ENCODE measurements around the gene MSI2.
A peak's percentile ranks its signal among the peaks of the same experiment; 100 is the strongest.

Gene MSI2

GRCh38 chr17:57551321-57552079, 295.2 kb downstream of the MSI2 start:
- H3F3A ChIP-seq (ENCODE audit: insufficient read depth), result peaks cover 15% of the 10 kb centered on the region
- H4K20me1 ChIP-seq (ENCODE audit: low read depth, low read length), result no peaks in the 10 kb centered on the region
- H3K9me3 ChIP-seq (ENCODE audit: insufficient read depth, low read length), result no peaks in the 10 kb centered on the region
- peak overlapping the region; percentile 41 for H3K4me3 ChIP-seq (ENCODE audit: insufficient read depth, low read length, poor library complexity, severe bottlenecking)
- peak overlapping the region; percentile 95 for H3K27ac ChIP-seq (ENCODE audit: low read depth, low read length)
- no peaks in the 10 kb centered on the region for H3K36me3 ChIP-seq (ENCODE audit: low read length)
- no peaks in the 10 kb centered on the region for H3K27me3 ChIP-seq (ENCODE audit: low read length)
- H3K9me2 ChIP-seq (replicated peaks; ENCODE audit: insufficient read depth, low read length), result no peaks in the 10 kb centered on the region
- H3K4me2 ChIP-seq (ENCODE audit: low read depth, low read length, poor library complexity, severe bottlenecking), result peak overlapping the region; percentile 75
- no peak overlapping the region for H2AFZ ChIP-seq (ENCODE audit: low read depth, low read length, severe bottlenecking)
- H3K79me2 ChIP-seq (ENCODE audit: insufficient read depth, low read length), result peaks cover 18% of the 10 kb centered on the region; the same call in 1 of the 2 replicates
- peak overlapping the region; percentile 58 for H3K9ac ChIP-seq (ENCODE audit: low read length)
- TF ChIP-seq EZH2phosphoT487 (conservative IDR thresholded peaks at IDR 0.05; ENCODE audit: low read length) (no peak), CTCF (IDR thresholded peaks at IDR 0.05; ENCODE audit: insufficient read depth, low read length, poor library complexity, severe bottlenecking) (no peak)

DNA sequence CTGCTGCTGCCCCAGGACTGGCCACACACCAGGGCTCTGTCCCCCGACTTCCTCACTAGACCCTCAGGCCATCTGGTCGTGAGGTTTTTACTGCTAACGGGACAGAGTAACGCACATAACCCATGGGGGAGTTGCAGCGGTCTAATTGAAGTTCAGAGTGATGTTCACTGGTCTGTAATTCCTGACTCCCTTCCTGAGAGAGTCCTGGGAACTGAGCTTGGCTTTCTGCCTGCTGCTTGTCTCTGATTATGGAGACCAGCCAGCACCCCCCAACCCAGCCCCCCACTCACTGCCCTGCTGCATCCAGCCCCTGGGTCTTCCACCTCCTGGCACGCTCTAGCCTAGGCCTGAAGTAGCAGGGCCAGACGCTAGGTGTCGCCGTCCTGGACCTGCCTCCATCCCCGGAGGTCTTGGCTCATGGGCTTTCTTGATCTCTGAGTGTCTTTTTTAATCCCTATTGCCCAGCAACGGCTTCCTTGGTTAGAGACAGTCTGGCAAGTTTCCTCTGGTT, 295.8 kb downstream of the MSI2 start:
- H3K9me3 ChIP-seq (ENCODE audit: insufficient read depth, low read length), result no peaks in the 10 kb centered on the region
- H3K4me3 ChIP-seq (ENCODE audit: insufficient read depth, low read length, poor library complexity, severe bottlenecking), result peak overlapping the region; percentile 41
- H3K27ac ChIP-seq (ENCODE audit: low read depth, low read length), result peak overlapping the region; percentile 95

DNA sequence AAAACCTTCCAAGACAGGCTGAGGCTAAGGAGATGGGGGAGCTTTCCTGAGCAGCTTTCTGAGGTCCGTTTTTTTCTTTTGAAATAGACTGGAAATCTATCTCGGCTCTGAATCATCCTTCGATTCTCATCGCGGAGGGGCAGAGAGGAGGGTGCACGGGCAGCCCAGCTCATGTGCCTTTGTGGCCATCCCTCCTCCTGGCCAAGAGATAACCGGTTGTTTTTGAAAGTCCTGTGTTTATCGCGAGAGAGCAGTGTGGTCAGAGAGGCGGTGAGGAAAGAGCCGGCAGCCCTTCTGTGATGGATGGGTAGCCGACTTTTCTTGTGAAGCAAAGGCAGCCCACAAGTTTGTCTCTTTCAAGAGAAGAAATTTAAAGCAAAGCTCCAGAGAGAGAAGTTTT, 297.2 kb downstream of the MSI2 start:
- Histone ChIP-seq H3K27me3 (ENCODE audit: low read length) (no peaks in the 10 kb centered on the region), H3K9me2 (replicated peaks; ENCODE audit: insufficient read depth, low read length) (no peaks in the 10 kb centered on the region), H3K27ac (ENCODE audit: low read depth, low read length) (0 out of 2 replicates have a peak overlapping the region, but pooled peaks have one; percentile 95), H4K20me1 (ENCODE audit: low read depth, low read length) (no peaks in the 10 kb centered on the region), H3K9me3 (ENCODE audit: insufficient read depth, low read length) (no peaks in the 10 kb centered on the region), H3K36me3 (ENCODE audit: low read length) (no peaks in the 10 kb centered on the region), H3K4me2 (ENCODE audit: low read depth, low read length, poor library complexity, severe bottlenecking) (no peak overlapping the region), H2AFZ (ENCODE audit: low read depth, low read length, severe bottlenecking) (no peak overlapping the region), H3K9ac (ENCODE audit: low read length) (no peak overlapping the region), H3K4me3 (ENCODE audit: insufficient read depth, low read length, poor library complexity, severe bottlenecking) (no peak overlapping the region), H3K79me2 (ENCODE audit: insufficient read depth, low read length) (peaks cover 18% of the 10 kb centered on the region; the same call in 1 of the 2 replicates), H3F3A (ENCODE audit: insufficient read depth) (peaks cover 15% of the 10 kb centered on the region)
- TF ChIP-seq EZH2phosphoT487 (conservative IDR thresholded peaks at IDR 0.05; ENCODE audit: low read length), result no peak
- no peak for TF ChIP-seq CTCF (IDR thresholded peaks at IDR 0.05; ENCODE audit: insufficient read depth, low read length, poor library complexity, severe bottlenecking)

More for the DNA sequence above, 295.8 kb downstream of the MSI2 start:
- H3K9ac ChIP-seq (ENCODE audit: low read length), result peak overlapping the region; percentile 58
- H4K20me1 ChIP-seq (ENCODE audit: low read depth, low read length), result no peaks in the 10 kb centered on the region
- H2AFZ ChIP-seq (ENCODE audit: low read depth, low read length, severe bottlenecking), result no peak overlapping the region
- TF ChIP-seq EZH2phosphoT487 (conservative IDR thresholded peaks at IDR 0.05; ENCODE audit: low read length) (no peak), CTCF (IDR thresholded peaks at IDR 0.05; ENCODE audit: insufficient read depth, low read length, poor library complexity, severe bottlenecking) (peak; percentile 91)
- peak overlapping the region; percentile 75 for H3K4me2 ChIP-seq (ENCODE audit: low read depth, low read length, poor library complexity, severe bottlenecking)
- no peaks in the 10 kb centered on the region for H3K9me2 ChIP-seq (replicated peaks; ENCODE audit: insufficient read depth, low read length)
- peaks cover 15% of the 10 kb centered on the region for H3F3A ChIP-seq (ENCODE audit: insufficient read depth)
- peaks cover 18% of the 10 kb centered on the region; the same call in 1 of the 2 replicates for H3K79me2 ChIP-seq (ENCODE audit: insufficient read depth, low read length)
- H3K27me3 ChIP-seq (ENCODE audit: low read length), result no peaks in the 10 kb centered on the region
- no peaks in the 10 kb centered on the region for H3K36me3 ChIP-seq (ENCODE audit: low read length)

All from SU-DHL-6 (cell line).